Liver (tissue), 9 donors: ENCODE data around the gene PEMT. TPM values are rescaled to one million over a fixed set of nuclear protein-coding genes. Genes with fewer than 3 reads are reported as not detected.

Experiments
- DNase-seq: peaks from one replicate; pipeline ENCODE4 v3.0.0-alpha.2; 2017; ENCODE audit warnings: low spot score
- H3K27ac ChIP-seq, 2 donors: one replicate each; pipeline ENCODE4 v1.7.0; 2013; ENCODE audit warnings: inconsistent platforms in 2 of 2, low read length in 2 of 2, control low read depth in 1 of 2, low read depth in 1 of 2, mild to moderate bottlenecking in 1 of 2
- H3K27me3 ChIP-seq, 4 donors: one replicate each; pipeline versions ENCODE4 v1.6.1 to v1.7.0; 2013; ENCODE audit warnings: low read length in 3 of 4, inconsistent platforms in 1 of 4, mild to moderate bottlenecking in 1 of 4, moderate library complexity in 1 of 4; ENCODE audit not compliant: control insufficient read depth in 4 of 4, insufficient read depth in 4 of 4
- H3K36me3 ChIP-seq, 4 donors: one replicate each; pipeline versions ENCODE4 v1.6.1 to v1.7.0; 2013; ENCODE audit warnings: low read length in 3 of 4, mild to moderate bottlenecking in 3 of 4, low read depth in 1 of 4, moderate library complexity in 1 of 4; ENCODE audit not compliant: control insufficient read depth in 4 of 4, insufficient read depth in 3 of 4
- H3K4me1 ChIP-seq, 4 donors: one replicate each; pipeline versions ENCODE4 v1.6.1 to v1.7.0; 2013; ENCODE audit warnings: low read length in 3 of 4, mild to moderate bottlenecking in 3 of 4, moderate library complexity in 1 of 4; ENCODE audit not compliant: control insufficient read depth in 4 of 4, insufficient read depth in 4 of 4
- H3K4me3 ChIP-seq, 3 donors: one replicate each; pipeline versions ENCODE4 v1.6.1 to v1.7.0; 2013; ENCODE audit warnings: low read length in 3 of 3, control low read depth in 1 of 3, low read depth in 1 of 3, mild to moderate bottlenecking in 1 of 3
- H3K9ac ChIP-seq, 2 donors: one replicate each; pipeline ENCODE4 v1.7.0; 2013; ENCODE audit warnings: low read length in 2 of 2, mild to moderate bottlenecking in 2 of 2, moderate library complexity in 2 of 2, control low read depth in 1 of 2, low read depth in 1 of 2
- H3K9me3 ChIP-seq, 4 donors: one replicate each; pipeline versions ENCODE4 v1.6.1 to v1.7.0; 2013; ENCODE audit warnings: low read length in 3 of 4; ENCODE audit not compliant: control insufficient read depth in 4 of 4
- ATF3 ChIP-seq: IDR thresholded peaks from 2 replicates; pipeline ENCODE4 v1.6.1; 2016; ENCODE audit warnings: antibody characterized with exemption
- CTCF ChIP-seq: fragments of 150-350 bp; IDR thresholded peaks from 2 replicates; pipeline ENCODE4 v1.5.1; 2017; ENCODE audit warnings: improper control_type of control experiment, low read depth, low read length; ENCODE audit not compliant: missing input control
- EGR1 ChIP-seq, 2 donors: IDR thresholded peaks; 2 replicates each; pipeline ENCODE4 v1.6.1; 2016 to 2018; ENCODE audit warnings: antibody characterized with exemption in 2 of 2, low read depth in 2 of 2
- FOXA1 ChIP-seq: IDR thresholded peaks from 2 replicates; pipeline ENCODE4 v1.6.1; 2016; ENCODE audit warnings: antibody characterized with exemption
- FOXA2 ChIP-seq: IDR thresholded peaks from 2 replicates; pipeline ENCODE4 v1.6.1; 2016; ENCODE audit warnings: antibody characterized with exemption
- GABPA ChIP-seq, 2 donors: IDR thresholded peaks in 1 of 2; conservative IDR thresholded peaks in 1 of 2; 2 replicates each; pipeline ENCODE4 v1.6.1; 2016; ENCODE audit warnings: antibody characterized with exemption in 2 of 2, mild to moderate bottlenecking in 1 of 2, moderate library complexity in 1 of 2
- HNF4A ChIP-seq, 2 donors: conservative IDR thresholded peaks; 2 replicates each; pipeline ENCODE4 v1.6.1; 2016; ENCODE audit warnings: antibody characterized with exemption in 2 of 2, mild to moderate bottlenecking in 2 of 2
- JUND ChIP-seq, 2 donors: IDR thresholded peaks; 2 replicates each; pipeline ENCODE4 v1.6.1; 2016; ENCODE audit warnings: antibody characterized with exemption in 2 of 2
- MAX ChIP-seq: IDR thresholded peaks from 2 replicates; pipeline ENCODE4 v1.6.1; 2016; ENCODE audit warnings: antibody characterized with exemption
- NR2F2 ChIP-seq: IDR thresholded peaks from 2 replicates; pipeline ENCODE4 v1.6.1; 2016; ENCODE audit warnings: antibody characterized with exemption
- RAD21 ChIP-seq, 2 donors: IDR thresholded peaks; 2 replicates each; pipeline ENCODE4 v1.6.1; 2016; ENCODE audit warnings: antibody characterized with exemption in 2 of 2, mild to moderate bottlenecking in 2 of 2
- RXRA ChIP-seq, 2 donors: IDR thresholded peaks; 2 replicates each; pipeline ENCODE4 v1.6.1; 2017 to 2018; ENCODE audit warnings: antibody characterized with exemption in 2 of 2, mild to moderate bottlenecking in 1 of 2
- SP1 ChIP-seq: IDR thresholded peaks from 2 replicates; pipeline ENCODE4 v1.6.1; 2018; ENCODE audit warnings: antibody characterized with exemption, mild to moderate bottlenecking
- TAF1 ChIP-seq: conservative IDR thresholded peaks from 2 replicates; pipeline ENCODE4 v1.6.1; 2016; ENCODE audit warnings: antibody characterized with exemption, mild to moderate bottlenecking
- ZBTB33 ChIP-seq: IDR thresholded peaks from 2 replicates; pipeline ENCODE4 v1.6.1; 2016; ENCODE audit warnings: antibody characterized with exemption
- WGBS: extraction: QIAGEN DNeasy Blood & Tissue Kit; methylation state at CpG from one replicate; pipeline ENCODE4 v1.1.7; 2013; 5-methylcytosine and 5-hydroxymethylcytosine counted together
- polyA plus RNA-seq, 2 donors: library from polyadenylated mRNA; stranded (reverse) in 1 of 2; unstranded in 1 of 2; fragments of 200-250 nt in 1 of 2; fragments of >200 nt in 1 of 2; fragmentation: Nextera tagmentation in 1 of 2; extraction: Ambion mirVana in 1 of 2; gene quantifications; one replicate each; pipeline versions ENCODE4 v1.2.1 to v1.2.3, GENCODE V29; 2013 to 2015
- total RNA-seq, 2 donors: library from RNA; depleted of rRNA; stranded (reverse); fragments of >200 nt; gene quantifications; one replicate each; pipeline ENCODE4 v1.2.3, GENCODE V29; 2014
- TF ChIP-seq, protein P1 (sequence below): IDR thresholded peaks from 2 replicates; pipeline ENCODE4 v1.6.1; 2016; ENCODE audit warnings: antibody characterized with exemption, mild to moderate bottlenecking
- donor health status: healthy.
- donor health status: healthy.
- donor health status: healthy.
- donor health status: healthy.
- donor health status: healthy.

Gene PEMT
- total and polyA plus RNA-seq, 4 donors = 64.6 to 211 (median 184) TPM

GRCh38 chr17:17467720-17468119 lies 123.8 kb downstream of the PEMT start:
- TF ChIP-seq JUND (IDR thresholded peaks at IDR 0.05) (no peak), RXRA (IDR thresholded peaks at IDR 0.05) (no peak)
- TF ChIP-seq, protein P1, sequence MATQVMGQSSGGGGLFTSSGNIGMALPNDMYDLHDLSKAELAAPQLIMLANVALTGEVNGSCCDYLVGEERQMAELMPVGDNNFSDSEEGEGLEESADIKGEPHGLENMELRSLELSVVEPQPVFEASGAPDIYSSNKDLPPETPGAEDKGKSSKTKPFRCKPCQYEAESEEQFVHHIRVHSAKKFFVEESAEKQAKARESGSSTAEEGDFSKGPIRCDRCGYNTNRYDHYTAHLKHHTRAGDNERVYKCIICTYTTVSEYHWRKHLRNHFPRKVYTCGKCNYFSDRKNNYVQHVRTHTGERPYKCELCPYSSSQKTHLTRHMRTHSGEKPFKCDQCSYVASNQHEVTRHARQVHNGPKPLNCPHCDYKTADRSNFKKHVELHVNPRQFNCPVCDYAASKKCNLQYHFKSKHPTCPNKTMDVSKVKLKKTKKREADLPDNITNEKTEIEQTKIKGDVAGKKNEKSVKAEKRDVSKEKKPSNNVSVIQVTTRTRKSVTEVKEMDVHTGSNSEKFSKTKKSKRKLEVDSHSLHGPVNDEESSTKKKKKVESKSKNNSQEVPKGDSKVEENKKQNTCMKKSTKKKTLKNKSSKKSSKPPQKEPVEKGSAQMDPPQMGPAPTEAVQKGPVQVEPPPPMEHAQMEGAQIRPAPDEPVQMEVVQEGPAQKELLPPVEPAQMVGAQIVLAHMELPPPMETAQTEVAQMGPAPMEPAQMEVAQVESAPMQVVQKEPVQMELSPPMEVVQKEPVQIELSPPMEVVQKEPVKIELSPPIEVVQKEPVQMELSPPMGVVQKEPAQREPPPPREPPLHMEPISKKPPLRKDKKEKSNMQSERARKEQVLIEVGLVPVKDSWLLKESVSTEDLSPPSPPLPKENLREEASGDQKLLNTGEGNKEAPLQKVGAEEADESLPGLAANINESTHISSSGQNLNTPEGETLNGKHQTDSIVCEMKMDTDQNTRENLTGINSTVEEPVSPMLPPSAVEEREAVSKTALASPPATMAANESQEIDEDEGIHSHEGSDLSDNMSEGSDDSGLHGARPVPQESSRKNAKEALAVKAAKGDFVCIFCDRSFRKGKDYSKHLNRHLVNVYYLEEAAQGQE = no peak
- DNase-seq = no peak
- Histone ChIP-seq H3K4me3 (no peak overlapping the region), H3K9me3 (no peaks in the 10 kb centered on the region), H3K4me1 (peaks cover 0 to 5% (median 0%) of the 10 kb centered on the region in 4 donors), H3K9ac (no peak overlapping the region), H3K27ac (no peak overlapping the region), H3K36me3 (no peaks in the 10 kb centered on the region), H3K27me3 (no peaks in the 10 kb centered on the region)
- 68% methylated on average over 5 of the region's 5 CpGs for WGBS

- DNase-seq = no peak
- Histone ChIP-seq H3K27ac (no peak overlapping the region), H3K9me3 (no peaks in the 10 kb centered on the region), H3K36me3 (no peaks in the 10 kb centered on the region), H3K9ac (no peak overlapping the region), H3K4me3 (no peak overlapping the region), H3K4me1 (peaks cover 0 to 5% (median 0%) of the 10 kb centered on the region in 4 donors), H3K27me3 (no peaks in the 10 kb centered on the region)
- WGBS = 90% methylated on average over 5 of the region's 5 CpGs
- TF ChIP-seq JUND (IDR thresholded peaks at IDR 0.05) (no peak), RAD21 (IDR thresholded peaks at IDR 0.05) (no peak), SP1 (no peak), MAX (no peak), FOXA2 (no peak), TAF1 (no peak), FOXA1 (no peak)
- TF ChIP-seq, protein P1 = no peak
These were observed 124.5 kb downstream of the PEMT start for GRCh38 chr17:17467016-17467415.

GRCh38 chr17:17466511-17466910 lies 125.0 kb downstream of the PEMT start:
- 71% methylated on average over 5 of the region's 5 CpGs for WGBS
- H3K36me3 ChIP-seq = no peaks in the 10 kb centered on the region
- no peak overlapping the region for H3K27ac ChIP-seq
- no peaks in the 10 kb centered on the region for H3K9me3 ChIP-seq
- H3K4me3 ChIP-seq = no peak overlapping the region
- H3K27me3 ChIP-seq = no peaks in the 10 kb centered on the region
- no peak for DNase-seq
- H3K4me1 ChIP-seq = peaks cover 0 to 5% (median 0%) of the 10 kb centered on the region in 4 donors
- no peak overlapping the region for H3K9ac ChIP-seq
- TF ChIP-seq FOXA2 = no peak
- no peak for TF ChIP-seq TAF1
- no peak for TF ChIP-seq JUND (IDR thresholded peaks at IDR 0.05)
- TF ChIP-seq ATF3 = no peak
- TF ChIP-seq ZBTB33 = no peak
- TF ChIP-seq NR2F2 = no peak
- TF ChIP-seq MAX = no peak
- TF ChIP-seq GABPA (IDR thresholded peaks at IDR 0.05 in 1 of 2, conservative IDR thresholded peaks at IDR 0.05 in 1 of 2) = no peak
- no peak for TF ChIP-seq HNF4A (conservative IDR thresholded peaks at IDR 0.05)
- TF ChIP-seq RXRA (IDR thresholded peaks at IDR 0.05) = no peak
- no peak for TF ChIP-seq CTCF
- TF ChIP-seq EGR1 (IDR thresholded peaks at IDR 0.05; ENCODE audit: low read depth in 2 of 2) = no peak
- no peak for TF ChIP-seq SP1
